HG03159 (cell line): ENCODE data around the gene KDELR1.
A peak's percentile ranks its signal among the peaks of the same experiment; 100 is the strongest.

Experiments used
- ATAC-seq: cut with Tn5 transposase; IDR thresholded peaks from one replicate; pipeline ENCODE4 v1.9.1; 2021; ENCODE audit warnings: mild to moderate bottlenecking, moderate library complexity; ENCODE audit not compliant: unreplicated experiment

The KDELR1 gene

GRCh38 chr19:48391100-48392005, at the start of gene KDELR1:
Gene KDELR1 (minus strand): TSS chr19:48391551. CDS start chr19:48391358, 193 bp downstream.
- ATAC-seq: peak; percentile 69

- ATAC-seq: no peak
Observed at GRCh38 chr19:48436586-48436985, 45.2 kb upstream of the KDELR1 start.

- ATAC-seq: no peak
Observed at GRCh38 chr19:48433337-48433736, 42.0 kb upstream of the KDELR1 start.

GRCh38 chr19:48428670-48429069, 37.3 kb upstream of the KDELR1 start:
- ATAC-seq: no peak

DNA sequence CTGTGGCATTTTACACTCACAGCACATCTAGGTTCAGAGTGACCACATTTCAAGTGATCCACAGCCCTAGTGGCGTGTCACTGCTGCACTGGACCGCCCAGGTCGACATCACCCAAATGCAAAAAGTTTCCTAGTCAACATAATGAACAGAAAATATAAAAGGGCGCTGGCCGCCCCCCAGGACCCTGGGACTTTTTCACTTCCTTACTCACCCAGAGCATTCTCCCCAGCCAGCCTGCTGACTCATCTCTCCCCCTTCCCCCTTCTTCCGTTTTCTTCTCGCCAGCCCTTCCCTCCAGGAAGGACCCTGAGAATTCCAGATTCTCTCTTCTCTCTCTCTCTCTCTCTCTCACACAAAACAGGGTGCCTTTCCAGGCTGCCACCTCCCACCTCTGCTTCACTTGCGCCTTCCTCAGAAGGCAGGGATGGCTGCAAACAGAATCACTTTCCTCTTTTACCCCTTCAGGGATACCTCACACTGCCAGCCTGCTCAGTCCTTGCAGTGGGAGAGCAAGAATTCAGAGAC, 33.4 kb upstream of the KDELR1 start:
- ATAC-seq: no peak

- no peak for ATAC-seq
Observed at GRCh38 chr19:48421548-48421947, 30.2 kb upstream of the KDELR1 start.

GRCh38 chr19:48419158-48419920, 28.0 kb upstream of the KDELR1 start:
- no peak for ATAC-seq

GRCh38 chr19:48418317-48419064, 27.1 kb upstream of the KDELR1 start:
- no peak for ATAC-seq

- no peak for ATAC-seq
Observed at GRCh38 chr19:48417421-48417820, 26.1 kb upstream of the KDELR1 start.

DNA sequence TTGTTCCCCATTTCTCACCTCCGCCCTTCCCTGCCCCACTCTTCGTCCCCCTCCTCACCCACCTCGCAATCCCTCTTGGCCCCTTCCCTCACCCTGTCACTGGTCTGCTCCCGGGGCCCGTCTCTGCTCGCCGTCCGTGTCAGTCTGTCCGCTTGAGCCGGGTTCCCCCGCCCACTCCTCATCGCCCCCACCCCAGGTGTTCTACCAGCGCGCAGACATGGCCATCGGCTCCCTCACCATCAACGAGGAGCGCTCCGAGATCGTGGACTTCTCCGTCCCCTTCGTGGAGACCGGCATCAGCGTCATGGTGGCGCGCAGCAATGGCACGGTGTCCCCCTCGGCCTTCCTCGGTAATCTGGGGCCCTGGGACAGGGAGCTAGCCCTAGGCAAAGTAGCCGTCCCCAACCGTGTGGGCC, 24.5 kb upstream of the KDELR1 start:
- ATAC-seq: no peak

- no peak for ATAC-seq
Observed at GRCh38 chr19:48415395-48415794, 24.0 kb upstream of the KDELR1 start.

DNA sequence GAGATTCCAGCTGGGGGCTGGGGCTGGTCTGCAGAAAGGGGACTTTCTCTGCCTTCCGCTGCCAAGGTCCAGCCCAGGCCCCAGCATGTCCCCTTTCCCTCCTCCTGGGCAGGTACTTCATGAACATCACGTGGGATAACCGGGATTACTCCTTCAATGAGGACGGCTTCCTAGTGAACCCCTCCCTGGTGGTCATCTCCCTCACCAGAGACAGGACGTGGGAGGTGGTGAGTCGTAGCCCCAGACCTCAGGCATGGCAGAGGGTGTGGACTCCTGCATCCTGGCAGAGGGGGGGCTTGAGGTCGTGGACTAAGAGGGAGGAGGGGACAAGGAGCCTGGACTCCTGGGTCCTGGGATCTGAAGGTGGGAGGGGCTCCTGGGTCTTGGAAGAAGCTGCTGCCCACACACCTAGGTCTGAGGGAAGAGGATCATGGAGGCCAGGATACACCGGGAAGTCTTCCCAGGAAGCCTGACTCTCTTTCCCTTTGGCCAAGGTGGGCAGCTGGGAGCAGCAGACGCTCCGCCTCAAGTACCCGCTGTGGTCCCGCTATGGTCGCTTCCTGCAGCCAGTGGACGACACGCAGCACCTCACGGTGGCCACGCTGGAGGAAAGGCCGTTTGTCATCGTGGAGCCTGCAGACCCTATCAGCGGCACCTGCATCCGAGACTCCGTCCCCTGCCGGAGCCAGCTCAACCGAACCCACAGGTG, 22.7 kb upstream of the KDELR1 start:
- no peak for ATAC-seq

GRCh38 chr19:48405850-48406249, 14.5 kb upstream of the KDELR1 start:
- no peak for ATAC-seq

GRCh38 chr19:48405010-48405659, 13.8 kb upstream of the KDELR1 start:
- ATAC-seq: no peak

DNA sequence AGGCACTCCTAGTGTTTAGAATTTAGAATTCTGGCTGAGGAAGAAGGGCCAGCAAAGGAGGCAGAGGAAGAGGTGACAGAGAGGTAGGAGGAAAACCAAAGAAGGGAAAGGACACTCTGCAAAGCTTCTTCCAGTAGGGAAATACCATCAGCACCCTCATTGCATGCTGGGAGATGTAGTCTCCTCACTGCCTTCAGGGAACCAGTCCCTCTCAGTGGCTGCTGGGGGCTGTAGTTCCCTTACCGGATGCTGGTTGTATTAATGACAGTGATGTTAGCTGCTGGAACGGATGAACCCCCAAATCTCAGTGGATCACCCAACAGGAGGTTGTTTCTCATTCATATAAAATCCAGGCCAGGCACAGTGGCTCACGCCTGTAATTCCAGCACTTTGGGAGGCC, 12.3 kb upstream of the KDELR1 start:
- ATAC-seq: no peak

DNA sequence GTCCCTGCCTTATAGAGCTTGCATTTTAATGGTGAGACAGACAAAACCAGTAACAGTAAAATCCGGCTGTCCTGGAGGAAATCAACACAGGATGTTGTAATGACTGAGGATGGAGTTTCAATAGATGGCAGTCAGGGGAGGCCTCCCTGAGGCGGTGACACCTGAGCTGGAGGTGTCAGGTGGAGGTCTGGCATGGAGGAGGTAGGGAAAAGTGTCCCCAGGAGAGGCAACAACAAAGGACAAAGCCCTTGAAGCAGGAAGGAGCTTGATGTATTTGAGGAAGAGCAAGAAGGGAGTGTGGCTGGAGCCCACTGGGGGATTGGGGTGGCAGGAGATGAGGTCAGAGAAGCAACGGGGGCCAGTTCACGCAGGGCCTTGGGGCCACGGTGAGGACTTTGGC, 9.9 kb upstream of the KDELR1 start:
- ATAC-seq: no peak

- no peak for ATAC-seq
Observed at GRCh38 chr19:48400018-48400742, 8.8 kb upstream of the KDELR1 start.

DNA sequence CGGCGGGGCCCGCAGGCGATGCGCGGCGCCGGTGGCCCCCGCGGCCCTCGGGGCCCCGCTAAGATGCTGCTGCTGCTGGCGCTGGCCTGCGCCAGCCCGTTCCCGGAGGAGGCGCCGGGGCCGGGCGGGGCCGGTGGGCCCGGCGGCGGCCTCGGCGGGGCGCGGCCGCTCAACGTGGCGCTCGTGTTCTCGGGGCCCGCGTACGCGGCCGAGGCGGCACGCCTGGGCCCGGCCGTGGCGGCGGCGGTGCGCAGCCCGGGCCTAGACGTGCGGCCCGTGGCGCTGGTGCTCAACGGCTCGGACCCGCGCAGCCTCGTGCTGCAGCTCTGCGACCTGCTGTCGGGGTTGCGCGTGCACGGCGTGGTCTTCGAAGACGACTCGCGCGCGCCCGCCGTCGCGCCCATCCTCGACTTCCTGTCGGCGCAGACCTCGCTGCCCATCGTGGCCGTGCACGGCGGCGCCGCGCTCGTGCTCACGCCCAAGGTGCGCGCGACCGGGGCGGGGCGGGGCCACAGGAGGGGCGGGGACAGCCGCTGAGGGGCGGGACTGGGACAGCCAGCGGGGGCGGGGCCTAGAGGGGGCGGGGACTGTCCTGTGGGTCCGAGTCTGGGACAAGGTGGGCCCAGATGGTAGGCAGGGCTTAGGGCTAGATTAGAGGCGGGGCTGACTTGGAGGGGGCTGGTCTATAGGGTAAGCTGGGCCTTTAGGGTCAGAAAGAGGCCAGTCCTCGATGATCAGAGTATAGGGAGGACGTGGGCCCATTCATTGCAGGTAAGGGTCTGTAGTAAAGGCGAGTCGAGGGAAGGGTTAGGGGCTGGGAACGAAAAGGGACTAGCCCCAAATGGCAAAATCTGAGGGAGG, 7.3 kb upstream of the KDELR1 start:
- peak; percentile 46 for ATAC-seq

GRCh38 chr19:48398102-48398374, 6.7 kb upstream of the KDELR1 start:
- no peak for ATAC-seq
